Activated T-cell treated with anti-CD3 and anti-CD28 coated beads, Interleukin-2, amount 50 U/mL, for 4 hours (primary cell): Measurements from ENCODE around the gene CLDN6. TPM values are rescaled to one million over a fixed set of nuclear protein-coding genes. Genes with fewer than 3 reads are reported as not detected.

ENCODE experiments used
- ATAC-seq, 2 donors: fragments of 200-7000 bp; cut with Tn5 transposase; one replicate each; pipeline ENCODE4 v1.10.0; 2021
- DNase-seq: peaks from one replicate; pipeline ENCODE4 v3.0.0-alpha.2; 2020
- H3K27me3 Mint-ChIP-seq: one replicate; pipeline ENCODE4 v1.8.0; 2021; ENCODE audit warnings: low read depth, mixed read lengths
- H3K36me3 Mint-ChIP-seq: one replicate; pipeline ENCODE4 v1.8.0; 2022; ENCODE audit warnings: mixed read lengths; ENCODE audit not compliant: insufficient read depth
- H3K4me1 Mint-ChIP-seq: one replicate; pipeline ENCODE4 v1.8.0; 2021; ENCODE audit warnings: low read depth, mixed read lengths
- H3K4me3 Mint-ChIP-seq: one replicate; pipeline ENCODE4 v1.8.0; 2021; ENCODE audit warnings: mild to moderate bottlenecking, moderate library complexity, mixed read lengths
- H3K9me3 Mint-ChIP-seq: one replicate; pipeline ENCODE4 v1.8.0; 2021; ENCODE audit warnings: mixed read lengths
- total RNA-seq, 3 donors: library from RNA; stranded (reverse); gene quantifications; one replicate each; pipeline ENCODE4 v1.2.1, GENCODE V29; 2021

CLDN6 gene
- total RNA-seq, 3 donors from 2014 or later = 0.18 to 0.30 (median 0.22) TPM

GRCh38 chr16:3042376-3042775, 24.4 kb upstream of the CLDN6 start:
- ATAC-seq (no peak), DNase-seq (no peak)
- peaks cover 74% of the 10 kb centered on the region for H3K27me3 Mint-ChIP-seq
- no peaks in the 10 kb centered on the region for H3K9me3 Mint-ChIP-seq
- H3K4me1 Mint-ChIP-seq = peaks cover 11% of the 10 kb centered on the region
- H3K4me3 Mint-ChIP-seq = no peak overlapping the region
- no peaks in the 10 kb centered on the region for H3K36me3 Mint-ChIP-seq

GRCh38 chr16:3038896-3039295, 20.9 kb upstream of the CLDN6 start:
- no peaks in the 10 kb centered on the region for H3K9me3 Mint-ChIP-seq
- peaks cover 83% of the 10 kb centered on the region for H3K27me3 Mint-ChIP-seq
- H3K36me3 Mint-ChIP-seq = no peaks in the 10 kb centered on the region
- no peak for ATAC-seq
- no peak overlapping the region for H3K4me3 Mint-ChIP-seq
- peaks cover 7% of the 10 kb centered on the region for H3K4me1 Mint-ChIP-seq
- no peak for DNase-seq

- no peak overlapping the region for H3K4me3 Mint-ChIP-seq
- H3K4me1 Mint-ChIP-seq = peaks cover 7% of the 10 kb centered on the region
- H3K27me3 Mint-ChIP-seq = peaks cover 83% of the 10 kb centered on the region
- DNase-seq (no peak), ATAC-seq (no peak)
- H3K36me3 Mint-ChIP-seq = no peaks in the 10 kb centered on the region
- H3K9me3 Mint-ChIP-seq = no peaks in the 10 kb centered on the region
Observed at GRCh38 chr16:3038256-3038655, 20.3 kb upstream of the CLDN6 start.

DNA sequence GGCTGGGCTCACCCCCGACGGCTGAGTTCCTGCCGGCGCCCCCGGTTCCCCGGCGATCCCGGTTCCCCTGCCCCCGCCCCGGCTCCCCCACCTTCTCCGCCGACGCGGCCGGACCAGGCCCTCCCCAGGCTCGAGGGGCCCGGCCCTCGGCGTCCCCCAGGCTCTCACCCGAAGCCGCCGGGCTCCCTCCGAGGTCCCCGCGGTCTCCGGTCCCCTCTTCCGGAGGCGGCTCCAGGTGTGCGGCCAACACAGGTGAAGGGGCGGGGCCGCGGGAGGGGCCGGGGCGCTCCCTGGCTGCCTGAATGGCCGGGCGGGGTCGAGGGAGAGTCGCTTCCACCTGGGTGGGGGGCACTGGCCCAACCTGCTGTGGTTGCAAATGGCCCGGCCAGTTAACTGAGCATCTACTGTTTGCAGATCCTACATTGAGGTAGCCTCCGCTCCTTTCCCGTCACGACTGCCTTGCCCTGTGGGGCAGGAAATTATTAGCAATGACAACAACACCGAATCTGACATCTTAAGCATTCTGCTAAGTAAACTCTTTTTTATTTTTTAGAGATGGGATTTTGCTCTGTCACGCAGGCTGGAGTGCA, 18.8 kb upstream of the CLDN6 start, which contains the start of gene BICDL2:
Gene BICDL2, minus strand, starts transcription at position 219 of the 590 bp plus-strand sequence. CDS start 1,448 bp downstream, outside the sequence.
- H3K36me3 Mint-ChIP-seq = no peaks in the 10 kb centered on the region
- no peak within 1 kb of the TSS for H3K4me3 Mint-ChIP-seq
- DNase-seq (no peak), ATAC-seq (no peak)
- H3K27me3 Mint-ChIP-seq = peaks cover 82% of the 10 kb centered on the region
- peaks cover 7% of the 10 kb centered on the region for H3K4me1 Mint-ChIP-seq
- H3K9me3 Mint-ChIP-seq = no peaks in the 10 kb centered on the region

DNA sequence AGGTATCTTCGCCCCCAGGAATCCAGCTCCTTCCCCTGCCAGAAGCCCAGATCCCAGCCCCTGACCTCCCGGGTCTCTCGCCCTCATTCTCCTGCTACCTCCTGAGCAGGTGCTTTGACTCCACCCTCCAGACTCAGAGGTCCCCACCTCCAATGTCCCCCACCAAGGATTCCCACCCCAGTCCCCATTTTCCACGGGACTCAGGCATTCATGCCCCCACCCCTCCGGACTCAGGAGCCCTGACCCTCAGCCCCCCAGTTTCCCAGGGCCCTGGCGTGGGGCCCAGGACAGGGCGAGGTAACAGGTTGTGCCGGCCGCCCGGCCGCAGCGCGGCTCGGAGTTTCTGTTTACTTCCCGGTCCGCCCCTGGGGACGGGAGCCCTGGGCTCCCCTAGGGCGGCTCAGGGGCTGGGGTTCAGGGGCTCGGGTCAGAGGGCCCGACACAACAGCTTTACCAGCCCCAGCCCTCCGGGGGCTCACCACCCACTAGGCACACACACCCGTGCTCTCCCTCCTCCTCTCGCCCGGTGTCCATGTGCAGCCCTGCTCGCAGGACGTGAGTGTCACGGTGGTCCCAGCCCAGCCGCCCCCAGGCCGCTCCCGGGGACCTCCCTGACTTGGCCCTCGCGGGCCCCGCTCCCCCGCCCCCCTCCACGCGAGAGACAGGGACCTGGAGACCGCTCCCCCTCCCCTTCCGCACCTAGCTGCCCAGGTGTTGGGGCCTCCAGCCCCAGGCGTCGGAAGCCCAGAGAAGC, 18.2 kb upstream of the CLDN6 start:
- peaks cover 7% of the 10 kb centered on the region for H3K4me1 Mint-ChIP-seq
- no peak for DNase-seq
- no peaks in the 10 kb centered on the region for H3K9me3 Mint-ChIP-seq
- H3K4me3 Mint-ChIP-seq = no peak overlapping the region
- ATAC-seq = no peak
- no peaks in the 10 kb centered on the region for H3K36me3 Mint-ChIP-seq
- peaks cover 79% of the 10 kb centered on the region for H3K27me3 Mint-ChIP-seq

DNA sequence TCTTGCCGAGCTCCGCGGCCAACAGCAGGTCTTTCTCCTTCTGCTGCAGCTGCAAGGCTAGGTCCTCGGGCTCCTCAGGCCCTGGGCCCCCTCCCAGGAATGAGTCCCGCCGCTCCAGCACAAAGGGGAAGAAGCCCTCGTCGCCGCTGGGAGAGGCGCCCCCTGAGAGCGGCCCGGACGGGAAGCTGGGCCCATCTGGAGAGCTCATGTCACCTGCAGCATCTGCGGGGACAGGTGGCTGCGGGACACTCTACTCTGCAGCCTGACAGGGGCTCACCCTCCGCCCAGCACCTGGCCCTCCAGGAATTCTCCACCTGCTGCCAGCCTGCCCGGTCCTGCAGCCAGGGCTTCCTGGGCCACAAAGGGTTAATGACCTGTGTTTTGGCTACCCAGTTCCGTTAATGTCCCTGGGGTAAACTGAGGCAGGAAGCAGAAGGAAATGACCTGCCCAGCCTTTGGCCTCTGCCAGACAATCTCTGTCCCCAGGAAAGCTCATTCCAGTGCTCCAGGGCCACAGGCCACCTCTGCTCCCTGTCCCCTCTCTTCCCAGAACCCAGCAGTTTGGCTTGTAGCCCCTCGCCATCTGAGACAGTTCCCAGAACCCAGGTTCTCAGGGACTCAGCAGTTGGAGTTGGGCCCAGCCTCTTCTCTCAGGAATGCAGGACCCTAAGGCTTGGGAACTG, 17.4 kb upstream of the CLDN6 start:
- Mint-ChIP-seq H3K27me3 (peaks cover 77% of the 10 kb centered on the region), H3K36me3 (no peaks in the 10 kb centered on the region), H3K4me3 (no peak overlapping the region), H3K9me3 (no peaks in the 10 kb centered on the region), H3K4me1 (peaks cover 7% of the 10 kb centered on the region)
- DNase-seq (no peak), ATAC-seq (no peak)

DNA sequence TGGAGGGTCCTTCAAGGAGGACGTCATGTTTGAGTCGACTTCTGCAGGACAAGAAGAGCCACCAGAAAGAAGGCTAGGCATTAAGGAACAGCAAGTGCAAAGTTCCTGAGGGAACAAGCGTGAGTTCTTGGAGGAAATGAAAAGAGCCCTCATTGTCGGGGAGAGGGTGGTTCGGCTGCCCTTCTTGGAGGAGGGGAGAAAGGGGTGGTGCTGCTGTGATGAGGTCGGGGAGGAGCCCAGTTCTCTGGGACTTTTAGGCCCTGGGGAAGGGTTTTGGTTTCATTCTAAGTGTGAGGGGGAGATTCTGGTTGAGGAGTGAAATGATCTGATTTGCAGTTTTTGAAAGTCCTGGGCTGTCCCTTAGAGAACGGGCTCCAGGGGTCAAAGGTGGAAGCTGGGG, 14.6 kb upstream of the CLDN6 start:
- Mint-ChIP-seq H3K27me3 (peaks cover 63% of the 10 kb centered on the region), H3K4me1 (peaks cover 22% of the 10 kb centered on the region), H3K9me3 (no peaks in the 10 kb centered on the region), H3K36me3 (no peaks in the 10 kb centered on the region), H3K4me3 (no peak overlapping the region)
- no peak for DNase-seq
- no peak for ATAC-seq

GRCh38 chr16:3030222-3031212, 12.5 kb upstream of the CLDN6 start:
- no peak for ATAC-seq
- Mint-ChIP-seq H3K27me3 (peaks cover 50% of the 10 kb centered on the region), H3K9me3 (no peaks in the 10 kb centered on the region), H3K4me1 (peaks cover 15% of the 10 kb centered on the region), H3K36me3 (peaks cover 11% of the 10 kb centered on the region), H3K4me3 (peak overlapping the region; percentile 59)
- no peak for DNase-seq

DNA sequence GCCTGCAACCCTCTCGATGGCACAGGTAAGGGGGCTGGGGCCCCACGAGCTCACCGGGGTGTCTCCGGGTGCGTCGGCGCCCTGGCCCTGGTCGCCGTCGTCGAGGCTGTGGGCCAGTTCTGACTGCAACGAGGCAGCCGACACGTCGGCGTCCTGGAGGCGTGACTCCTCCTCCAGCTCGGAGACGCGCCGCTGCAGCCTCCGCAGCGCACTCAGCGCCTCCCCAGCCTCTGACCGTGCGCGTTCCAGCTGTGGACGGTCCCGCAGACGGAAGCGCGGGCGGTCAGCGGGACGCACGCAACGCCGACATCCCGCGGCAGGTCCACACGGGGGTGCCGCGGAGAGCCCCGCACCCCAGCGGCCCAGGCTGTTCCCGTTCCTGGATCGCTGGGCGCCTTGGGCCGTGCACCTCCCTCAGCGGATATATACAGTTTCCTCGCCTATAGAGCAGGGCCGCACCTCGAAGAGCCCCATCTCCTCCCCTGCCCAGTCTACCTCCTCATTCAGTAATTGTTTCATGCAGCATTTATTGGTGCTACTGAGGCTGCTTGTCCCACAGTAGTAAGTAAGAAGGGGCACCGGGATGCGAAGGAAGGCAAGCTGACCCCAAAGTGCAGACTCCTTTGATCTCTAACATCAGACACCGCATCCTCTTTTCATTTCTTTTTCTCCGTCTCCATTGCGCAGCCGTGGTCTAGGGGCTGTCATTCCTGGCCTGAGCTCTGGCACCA, 11.7 kb upstream of the CLDN6 start:
- ATAC-seq (peak; percentile 42 to 51), DNase-seq (peak; percentile 34)
- H3K27me3 Mint-ChIP-seq = peaks cover 41% of the 10 kb centered on the region
- H3K4me3 Mint-ChIP-seq = peak overlapping the region; percentile 59
- H3K9me3 Mint-ChIP-seq = no peaks in the 10 kb centered on the region
- H3K36me3 Mint-ChIP-seq = peaks cover 11% of the 10 kb centered on the region
- H3K4me1 Mint-ChIP-seq = peaks cover 15% of the 10 kb centered on the region

- Mint-ChIP-seq H3K27me3 (peaks cover 33% of the 10 kb centered on the region), H3K36me3 (peaks cover 13% of the 10 kb centered on the region), H3K4me3 (no peak overlapping the region), H3K4me1 (peaks cover 21% of the 10 kb centered on the region), H3K9me3 (no peaks in the 10 kb centered on the region)
- ATAC-seq = no peak
- DNase-seq = no peak
Observed at GRCh38 chr16:3028716-3029319, 10.8 kb upstream of the CLDN6 start.

DNA sequence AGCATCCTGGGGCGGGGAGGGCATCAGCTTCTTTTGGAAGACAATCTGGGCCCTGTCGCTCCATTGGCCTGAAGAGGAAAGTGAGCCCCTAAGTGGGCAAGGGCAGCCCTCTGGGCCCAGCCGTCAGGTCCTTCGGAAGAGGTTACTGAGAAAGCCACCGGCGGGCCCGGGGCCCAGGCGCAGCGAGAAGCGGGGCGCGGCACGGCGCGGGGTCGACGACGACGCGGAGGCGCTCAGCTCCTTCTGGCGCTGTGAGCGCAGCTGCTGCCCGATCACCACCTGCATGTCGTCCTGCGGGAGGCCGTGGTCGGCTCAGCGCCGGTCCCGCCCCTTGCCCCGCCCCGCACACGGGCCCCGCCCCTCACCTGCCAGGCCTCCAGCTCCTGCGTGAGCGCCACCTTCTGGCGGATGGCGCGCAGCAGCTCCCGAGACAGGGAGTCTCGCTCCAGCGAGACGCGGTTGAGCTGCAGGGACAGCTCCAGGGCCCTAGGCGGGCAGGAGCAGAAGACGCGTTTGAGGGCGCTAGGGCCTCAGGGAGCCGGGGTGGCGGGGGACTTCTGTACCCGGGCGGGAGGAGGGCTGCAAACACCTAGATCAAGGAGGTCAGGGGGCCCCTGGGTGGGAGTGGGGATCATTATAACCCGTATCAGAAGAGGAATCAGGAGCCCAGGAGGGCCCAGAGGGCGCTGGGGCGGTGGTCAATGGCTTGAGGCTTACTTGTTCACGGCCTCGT, 10.2 kb upstream of the CLDN6 start:
- Mint-ChIP-seq H3K36me3 (peaks cover 13% of the 10 kb centered on the region), H3K9me3 (no peaks in the 10 kb centered on the region), H3K27me3 (peaks cover 26% of the 10 kb centered on the region), H3K4me3 (peak overlapping the region; percentile 29), H3K4me1 (peaks cover 27% of the 10 kb centered on the region)
- DNase-seq (peak; percentile 88), ATAC-seq (peak; percentile 40 to 48)

DNA sequence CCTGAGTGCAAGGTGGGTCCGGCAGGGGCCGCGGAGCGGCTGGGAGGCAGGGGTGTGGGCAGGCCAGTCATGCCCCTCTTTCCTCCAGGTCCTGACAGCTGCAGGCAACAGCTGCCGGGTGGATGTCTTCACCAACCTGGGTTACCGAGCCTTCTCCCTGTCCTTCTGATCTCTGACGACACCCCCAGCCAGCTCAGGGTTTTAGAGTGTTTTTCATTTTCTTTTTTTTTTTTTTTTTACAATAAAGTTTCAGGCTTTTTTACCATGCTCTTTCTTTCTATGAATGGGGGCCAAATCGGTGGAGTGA, 9.5 kb upstream of the CLDN6 start:
- no peak for ATAC-seq
- Mint-ChIP-seq H3K4me3 (no peak overlapping the region), H3K36me3 (peaks cover 13% of the 10 kb centered on the region), H3K27me3 (peaks cover 19% of the 10 kb centered on the region), H3K9me3 (no peaks in the 10 kb centered on the region), H3K4me1 (peaks cover 34% of the 10 kb centered on the region)
- no peak for DNase-seq
